PFSK-1 (cell line): ENCODE results near the gene MATCAP1.

Source experiments
- FOXP2 ChIP-seq: optimal IDR thresholded peaks from 2 replicates; pipeline ENCODE3; 2011; ENCODE audit warnings: borderline replicate concordance, control low read depth, inconsistent platforms; ENCODE audit not compliant: insufficient read depth; ENCODE audit errors: extremely low read length, extremely low read depth
- POLR2AphosphoS5 ChIP-seq: IDR thresholded peaks from 2 replicates; pipeline ENCODE4 v1.6.1; 2012; ENCODE audit warnings: low read depth, mild to moderate bottlenecking, control low read depth, low read length, moderate library complexity
- REST ChIP-seq, 2 experiments: IDR thresholded peaks; 2 replicates each; pipeline versions ENCODE4 v1.6.1 to v1.8.0; 2011 to 2012; ENCODE audit warnings: low read depth in 2 of 2, low read length in 2 of 2, control low read depth in 1 of 2, inconsistent platforms in 1 of 2, mild to moderate bottlenecking in 1 of 2, moderate library complexity in 1 of 2; ENCODE audit not compliant: insufficient read depth in 1 of 2
- SIN3A ChIP-seq: IDR thresholded peaks from 2 replicates; pipeline ENCODE4 v1.6.1; 2012; ENCODE audit warnings: mild to moderate bottlenecking, low read length, moderate library complexity, borderline replicate concordance; ENCODE audit not compliant: insufficient read depth
- TAF1 ChIP-seq: IDR thresholded peaks from 2 replicates; pipeline ENCODE4 v1.6.1; 2012; ENCODE audit warnings: low read length, control low read depth, borderline replicate concordance; ENCODE audit not compliant: insufficient read depth

Gene MATCAP1

GRCh38 chr16:67146523-67147357 is 37.0 kb downstream of the MATCAP1 start:
- TF ChIP-seq REST (IDR thresholded peaks at IDR 0.05; ENCODE audit: insufficient read depth in 1 of 2, low read depth in 2 of 2, low read length in 2 of 2) = no peak
- TF ChIP-seq SIN3A = no peak
- TF ChIP-seq TAF1 = no peak
- no peak for TF ChIP-seq FOXP2
- TF ChIP-seq POLR2AphosphoS5 = no peak

GRCh38 chr16:67145746-67146145 is 38.0 kb downstream of the MATCAP1 start:
- no peak for TF ChIP-seq FOXP2
- no peak for TF ChIP-seq REST (IDR thresholded peaks at IDR 0.05; ENCODE audit: insufficient read depth in 1 of 2, low read depth in 2 of 2, low read length in 2 of 2)
- TF ChIP-seq POLR2AphosphoS5 = no peak
- no peak for TF ChIP-seq SIN3A
- no peak for TF ChIP-seq TAF1

GRCh38 chr16:67144943-67145342 is 38.8 kb downstream of the MATCAP1 start:
- TF ChIP-seq POLR2AphosphoS5 (no peak), FOXP2 (no peak), TAF1 (no peak), REST (IDR thresholded peaks at IDR 0.05; ENCODE audit: insufficient read depth in 1 of 2, low read depth in 2 of 2, low read length in 2 of 2) (no peak)

GRCh38 chr16:67142342-67142741 is 41.4 kb downstream of the MATCAP1 start:
- TF ChIP-seq REST (IDR thresholded peaks at IDR 0.05; ENCODE audit: insufficient read depth in 1 of 2, low read depth in 2 of 2, low read length in 2 of 2) (no peak), TAF1 (no peak), POLR2AphosphoS5 (no peak), FOXP2 (no peak)
